ENCODE measurements around the gene WWP2.

- TF ChIP-seq CTCF (IDR thresholded peaks at IDR 0.05): no peak
- TF ChIP-seq POLR2A (IDR thresholded peaks at IDR 0.05): no peak
These were observed 143.0 kb downstream of the WWP2 start for GRCh38 chr16:69905171-69905555.
